Stimulated activated CD4-positive, alpha-beta T cell treated with anti-CD3 and anti-CD28 coated beads, Interleukin-15, amount 100 ng/mL, for 48 hours (primary cell): ENCODE measurements around the gene STK32C.
"Not testable (repeated sequence)": the region's sequence is repeated elsewhere in the genome, so short reads cannot be mapped to it uniquely, and the experiment has no call there.

ENCODE experiments used
- DNase-seq, 2 donors: peaks; one replicate each; pipeline ENCODE4 v3.0.0-alpha.2; 2020; ENCODE audit warnings: low read depth in 2 of 2

Gene STK32C

DNA sequence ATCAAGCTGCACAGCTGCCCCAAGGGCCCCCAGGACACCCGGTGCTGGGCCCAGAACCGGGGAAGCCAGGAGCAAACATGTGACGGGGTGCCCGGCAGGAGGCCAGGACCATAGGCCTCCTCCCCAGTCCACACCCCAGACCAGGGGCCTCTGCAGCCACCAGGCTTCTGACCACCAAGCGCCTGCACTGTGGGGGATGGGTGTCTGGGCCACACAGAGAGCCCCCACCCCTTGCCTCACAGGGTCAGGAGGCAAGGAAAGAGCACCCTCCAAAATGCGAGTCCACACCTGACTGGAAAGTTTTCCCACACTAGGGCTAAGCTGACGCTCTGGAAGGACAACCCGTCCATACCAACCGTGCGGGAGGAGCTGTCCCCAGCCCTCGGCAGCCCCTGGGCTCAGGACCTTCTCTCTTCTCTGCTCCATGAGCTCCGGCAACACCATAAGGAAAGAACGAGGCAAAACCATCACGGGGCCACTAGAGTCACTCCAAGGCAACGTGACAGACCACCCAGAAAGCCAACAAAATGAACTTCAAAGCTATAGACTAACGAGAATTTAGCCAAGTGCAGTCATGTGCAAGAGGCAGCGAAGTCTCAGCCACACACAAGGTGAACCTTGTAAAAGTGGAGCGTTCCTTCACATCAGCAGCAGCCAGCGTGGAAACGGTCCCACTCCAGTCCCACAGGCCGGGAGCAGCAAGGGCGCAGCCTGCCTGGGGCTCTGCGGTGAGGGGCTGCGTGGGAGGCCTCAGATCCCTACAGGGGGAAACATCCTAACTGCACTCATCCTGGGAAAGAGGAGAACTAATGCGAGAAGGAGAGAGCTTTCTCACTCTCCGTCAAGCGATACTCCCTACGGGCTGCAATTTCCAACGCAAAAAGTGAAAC lies 5.1 kb downstream of the STK32C start:
- no peak for DNase-seq

DNA sequence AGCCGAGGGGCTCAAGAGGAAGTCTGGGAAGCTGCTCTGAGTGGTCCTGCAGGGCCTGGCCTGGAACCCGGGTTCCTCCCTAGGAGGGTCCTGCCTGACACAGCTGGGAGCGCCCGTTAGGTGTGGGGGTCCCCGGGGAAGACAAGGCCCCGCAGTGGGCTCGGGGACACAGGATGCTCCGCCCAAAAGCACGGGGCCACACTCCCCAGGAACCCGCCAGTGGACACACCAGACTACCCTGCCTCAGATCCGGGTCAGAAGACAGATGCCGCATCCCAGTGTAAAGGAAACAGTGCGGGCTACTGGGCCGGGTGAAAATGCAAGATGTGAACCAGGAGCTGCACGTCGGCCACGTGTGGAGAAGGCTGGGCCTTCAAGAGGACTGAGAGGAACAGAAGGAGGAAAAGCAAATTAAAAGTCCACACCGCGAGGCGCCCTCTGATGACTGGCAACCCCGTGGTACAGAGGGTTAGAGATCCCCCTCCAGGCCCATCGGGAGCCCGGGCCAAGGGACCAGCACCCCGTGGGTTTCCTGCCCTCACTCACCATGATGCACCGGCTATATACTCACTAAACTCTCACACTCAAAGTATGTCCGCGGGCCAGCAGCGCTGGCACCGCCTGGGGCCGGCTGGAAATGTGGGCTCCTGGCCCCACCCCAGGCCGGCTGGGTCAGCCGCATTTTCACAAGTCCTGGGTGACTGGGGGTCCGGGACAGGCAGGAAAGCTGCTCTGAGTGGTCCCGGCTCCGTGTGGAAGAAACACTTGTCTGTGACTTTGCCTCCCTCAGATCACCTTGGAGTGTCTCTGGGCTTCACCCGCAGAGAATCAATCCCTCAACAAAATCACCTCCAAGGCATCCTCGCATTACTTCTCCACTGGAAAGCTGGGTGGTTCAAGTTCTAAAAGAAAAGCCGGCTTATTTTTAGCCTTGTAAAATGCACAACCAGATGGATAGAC lies 6.1 kb downstream of the STK32C start:
- DNase-seq, result no peak

DNA sequence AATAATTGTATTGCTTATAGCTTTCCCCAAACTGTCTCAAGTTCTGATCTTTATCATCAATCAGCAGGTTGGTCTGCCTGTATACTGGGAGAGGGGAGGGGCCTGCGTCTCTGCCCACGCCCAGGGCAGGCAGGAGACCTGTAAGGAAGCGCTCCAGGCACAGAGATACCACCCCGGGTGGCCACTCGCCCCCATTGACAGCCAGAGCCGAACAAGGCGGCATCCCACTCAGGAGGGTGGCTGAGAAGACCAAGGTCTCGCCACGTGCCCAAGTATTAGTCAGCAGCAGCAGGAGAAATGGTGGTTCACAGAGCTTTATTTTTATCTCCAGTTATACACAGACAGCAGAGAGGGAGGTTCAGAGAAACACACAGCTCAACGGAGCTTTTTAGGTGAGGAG lies 7.2 kb downstream of the STK32C start:
- no peak for DNase-seq

DNA sequence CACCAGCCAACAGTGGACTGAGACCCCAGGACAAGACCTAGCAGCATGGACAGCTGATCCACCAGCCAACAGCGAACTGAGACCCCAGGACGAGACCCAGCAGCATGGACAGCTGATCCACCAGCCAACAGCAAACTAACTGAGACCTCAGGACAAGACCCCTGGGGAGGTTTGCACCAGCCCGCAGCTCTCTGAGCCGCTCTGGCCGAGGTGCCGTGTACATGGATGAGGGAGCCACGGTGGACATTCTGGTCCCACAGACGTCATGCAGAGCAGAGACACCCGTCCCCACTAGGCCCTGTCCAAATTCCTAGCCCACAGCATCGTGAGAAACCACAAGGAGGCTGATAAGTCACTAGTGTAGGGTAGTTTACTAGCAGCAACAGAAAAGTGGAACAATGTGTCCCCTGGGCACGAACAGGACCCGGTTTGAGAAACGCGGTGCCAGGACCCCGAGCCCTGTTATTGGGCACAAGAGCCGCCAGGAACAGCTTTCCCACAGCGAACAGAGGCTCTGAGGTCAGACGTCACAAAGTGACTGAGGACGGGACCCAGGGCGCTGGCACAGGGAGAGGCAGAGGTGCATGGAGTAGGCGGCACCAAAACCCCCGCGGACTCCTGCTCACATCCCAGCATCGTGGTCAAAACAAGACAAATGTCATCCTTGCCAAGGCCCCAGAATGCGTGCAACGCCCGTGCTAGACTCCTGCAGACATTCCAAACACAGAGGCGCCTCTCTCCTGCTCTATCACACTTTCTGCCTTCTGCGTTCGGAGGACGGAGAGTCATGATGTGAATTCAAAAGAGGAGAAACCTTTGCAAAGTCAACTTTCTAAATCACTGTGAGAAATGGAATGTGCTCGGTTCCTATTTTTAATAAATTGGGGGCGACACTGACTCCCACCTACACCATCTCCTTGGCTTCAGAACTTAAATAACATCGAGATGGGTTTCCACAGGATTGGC lies 8.1 kb downstream of the STK32C start:
- DNase-seq, result no peak

DNA sequence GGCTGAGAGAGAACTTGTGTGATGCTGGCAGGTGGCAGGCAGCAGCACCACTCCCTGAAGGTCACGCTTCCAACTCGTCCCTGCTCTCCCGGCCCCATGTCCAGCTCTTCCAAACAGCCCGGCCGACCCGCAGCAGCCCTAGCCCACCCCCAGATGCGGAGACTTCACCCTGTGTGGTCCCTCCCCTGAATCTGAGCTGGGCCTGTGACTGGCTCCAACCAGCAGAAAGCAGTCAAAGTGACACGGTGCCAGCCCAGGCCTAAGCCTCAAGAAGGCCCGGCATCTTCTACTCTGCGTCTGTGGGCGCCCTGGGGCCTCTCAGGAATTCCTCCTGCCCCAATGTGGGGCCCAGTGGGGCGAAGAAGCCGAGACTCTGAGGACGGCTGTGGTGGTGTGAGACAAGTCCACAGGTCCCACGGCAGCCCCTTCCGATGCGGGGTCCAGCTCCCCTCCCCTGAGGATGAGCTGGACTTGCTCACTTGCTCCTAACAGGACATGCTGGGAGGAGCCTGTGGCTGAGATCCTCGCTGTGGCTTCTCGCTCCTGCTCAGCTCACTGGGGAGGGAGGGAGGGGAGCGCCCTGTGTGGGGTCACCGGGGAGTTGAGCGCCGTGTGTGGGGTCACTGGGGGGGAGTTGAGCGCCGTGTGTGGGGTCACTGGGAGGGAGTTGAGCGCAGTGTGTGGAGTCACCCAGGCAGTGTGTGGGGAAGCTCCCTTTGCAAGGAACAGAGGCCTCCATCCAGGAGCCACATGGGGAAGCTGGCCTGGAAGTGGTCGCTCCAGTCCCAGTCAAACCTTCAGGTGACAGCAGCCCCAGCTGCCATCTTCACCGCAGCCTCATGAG lies 9.5 kb downstream of the STK32C start:
- DNase-seq, result no peak

DNA sequence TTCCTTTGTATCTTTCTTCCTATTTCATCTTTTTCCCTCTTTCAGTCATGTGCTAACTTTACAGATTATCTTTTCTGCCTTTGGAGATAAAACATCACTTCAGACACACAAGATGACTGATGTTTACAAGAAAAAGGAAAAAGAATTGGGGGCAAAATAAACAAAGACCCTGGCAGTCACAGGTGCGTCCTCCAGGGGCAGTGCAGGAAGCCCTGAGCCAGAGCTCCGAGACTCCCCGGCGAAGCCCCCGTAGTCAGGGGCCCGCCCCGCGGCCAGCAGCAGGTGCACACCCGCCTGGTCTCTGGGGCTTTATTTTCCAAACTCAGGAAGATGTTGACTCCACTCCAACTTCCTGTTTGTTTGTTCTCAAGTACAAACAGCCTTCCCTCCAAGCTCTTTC lies 10.2 kb downstream of the STK32C start:
- DNase-seq, result no peak

DNA sequence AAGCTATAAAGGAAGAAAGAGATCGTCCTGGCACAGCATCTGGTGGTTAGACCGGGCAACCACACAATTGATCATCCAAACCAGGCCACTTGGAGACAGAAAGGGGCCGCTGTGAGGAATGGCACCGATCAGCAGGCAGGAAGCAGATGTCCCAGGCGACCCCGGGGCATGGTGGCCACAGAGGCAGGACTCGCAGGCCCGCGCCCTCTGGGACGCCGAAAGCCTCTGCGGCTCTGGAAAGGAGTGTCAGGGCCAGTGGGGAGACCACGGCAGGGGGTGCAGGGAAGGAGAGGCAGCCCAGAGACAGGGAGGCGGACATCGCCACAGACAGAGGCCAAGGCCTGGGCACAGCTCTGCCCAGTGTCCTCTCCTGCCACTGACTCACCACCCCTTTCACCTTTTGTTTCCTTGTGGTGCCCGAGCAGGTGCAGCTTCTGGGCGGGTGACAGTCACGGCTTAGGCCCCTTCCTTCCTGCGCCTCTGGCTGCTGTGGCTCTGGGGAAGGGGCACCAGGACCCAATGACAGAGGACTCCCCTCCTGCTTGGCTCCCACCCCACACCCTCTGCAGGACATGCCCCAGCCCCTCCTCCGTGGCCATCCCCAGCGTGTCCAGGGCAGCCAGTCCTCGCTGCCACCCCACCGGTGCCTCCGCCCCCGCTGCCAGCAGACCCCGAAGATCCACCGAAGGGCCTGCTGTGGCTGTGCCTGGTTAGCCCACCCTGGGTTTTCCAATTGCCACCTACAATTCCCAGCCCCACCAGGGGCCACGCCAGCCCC lies 10.9 kb downstream of the STK32C start:
- DNase-seq, result no peak

DNA sequence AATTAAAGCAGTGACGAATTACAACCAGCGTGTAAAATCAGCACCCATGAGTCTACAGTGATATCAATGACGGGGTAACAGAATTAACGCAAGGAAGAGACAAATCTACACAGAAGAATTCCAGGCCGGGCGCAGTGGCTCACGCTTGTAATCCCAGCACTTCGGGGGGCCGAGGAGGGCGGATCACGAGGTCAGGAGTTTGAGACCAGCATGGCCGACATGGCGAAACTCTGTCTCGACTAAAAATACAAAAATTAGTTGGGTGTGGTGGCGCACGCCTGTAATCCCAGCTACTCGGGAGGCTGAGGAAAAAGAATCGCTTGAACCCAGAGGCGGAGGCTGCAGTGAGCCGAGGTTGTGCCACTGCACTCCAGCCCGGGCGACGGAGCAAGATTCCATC lies 12.3 kb downstream of the STK32C start:
- DNase-seq, result not testable (repeated sequence)

DNA sequence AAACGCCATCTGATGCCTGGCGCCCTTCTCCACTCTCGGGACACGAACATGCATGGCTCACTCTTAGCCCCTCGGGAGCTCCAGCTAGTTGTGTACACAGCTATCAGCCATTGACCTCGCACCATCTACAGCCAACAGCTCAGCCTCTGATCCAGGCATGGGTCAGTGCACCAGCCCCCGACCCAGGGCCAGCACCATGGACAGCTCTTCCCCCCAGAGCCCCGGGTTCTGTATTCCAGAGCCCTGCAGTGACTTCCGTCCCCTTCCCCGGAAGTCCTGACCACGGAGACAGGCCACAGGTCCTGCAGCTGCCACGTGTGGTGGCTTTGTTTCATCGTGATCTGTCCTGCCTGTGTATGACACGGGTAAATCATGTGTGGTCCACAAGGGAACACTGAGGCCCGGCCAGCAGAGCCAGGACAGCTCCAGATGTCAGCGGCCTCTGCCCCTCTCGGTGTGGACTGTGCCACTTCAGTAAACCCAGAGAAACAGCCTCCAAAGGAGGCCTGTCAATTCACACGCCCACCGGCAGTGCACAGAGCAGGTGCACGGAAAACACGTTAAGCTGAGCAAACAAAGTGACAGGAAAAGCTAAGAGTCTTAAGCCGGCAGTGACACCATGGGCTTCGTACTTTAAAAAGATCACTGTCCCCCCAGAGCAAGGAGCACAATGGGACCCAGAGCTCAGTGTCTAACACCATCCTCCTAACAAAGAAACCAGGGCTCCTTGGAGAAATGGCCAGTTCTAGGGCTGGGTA lies 13.0 kb downstream of the STK32C start:
- DNase-seq, result no peak

DNA sequence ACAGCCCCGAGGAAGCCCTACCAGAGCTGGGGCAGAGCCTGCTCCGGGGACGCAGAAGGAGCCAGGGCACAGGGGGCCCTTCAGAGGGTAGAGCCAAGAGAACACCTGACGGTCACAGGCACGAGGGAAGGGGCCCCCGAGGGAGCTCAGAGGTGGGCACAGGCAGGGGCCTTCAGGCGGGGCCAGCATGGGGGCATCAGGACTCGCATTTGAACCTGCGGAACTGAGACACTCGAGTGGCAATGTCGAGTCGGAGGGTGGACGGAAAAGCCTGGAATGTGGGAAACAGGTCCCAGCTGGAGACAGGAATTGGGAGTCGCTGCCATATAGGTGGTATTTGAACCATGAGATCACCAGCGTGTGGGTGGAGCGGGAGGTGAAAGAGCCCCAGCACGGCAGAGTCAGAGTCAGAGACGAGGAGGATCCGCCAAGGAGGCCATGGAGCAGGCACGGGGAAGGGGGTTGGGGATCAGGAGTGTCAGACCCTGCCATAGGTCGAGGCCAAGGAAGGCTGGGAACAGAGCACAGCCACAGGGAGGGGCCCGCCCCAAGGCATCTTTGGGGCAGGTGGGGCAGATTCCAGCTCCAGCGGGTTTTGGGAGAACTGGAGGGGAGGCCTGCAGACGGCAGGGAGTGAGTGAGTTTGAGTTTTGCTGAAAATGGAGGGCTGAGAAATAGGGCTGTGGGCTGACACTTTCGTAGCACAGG lies 13.8 kb downstream of the STK32C start:
- no peak for DNase-seq

DNA sequence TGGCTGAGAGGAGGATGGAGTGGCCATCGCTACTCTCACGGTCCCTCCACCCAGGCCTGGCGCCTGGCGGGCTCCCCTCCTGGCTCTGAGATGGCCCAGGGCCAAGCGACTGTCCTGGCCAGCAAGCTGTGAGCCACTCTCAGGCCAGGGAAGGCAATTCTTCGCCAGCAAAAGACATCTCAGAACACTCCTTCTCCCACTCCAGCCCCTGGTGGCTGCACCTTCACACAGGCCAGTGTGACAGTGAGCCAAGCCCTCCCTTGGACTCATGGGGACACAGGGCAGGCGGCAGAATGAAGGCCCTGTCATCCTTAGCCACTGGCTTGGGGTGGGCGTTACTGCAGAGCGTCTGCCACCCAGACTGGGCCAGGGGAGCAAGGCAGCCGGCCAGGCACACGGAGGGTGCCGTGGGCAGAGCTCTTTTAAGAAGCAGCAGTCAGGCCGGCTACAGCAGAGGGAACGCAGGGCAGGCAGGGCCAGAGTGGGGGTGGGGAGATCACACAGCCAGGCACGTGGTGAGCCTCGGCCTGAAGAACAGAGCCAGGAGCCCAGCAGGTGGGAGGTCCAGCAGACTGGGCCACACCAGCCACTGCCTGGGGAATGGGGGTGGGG lies 14.4 kb downstream of the STK32C start:
- no peak for DNase-seq

DNA sequence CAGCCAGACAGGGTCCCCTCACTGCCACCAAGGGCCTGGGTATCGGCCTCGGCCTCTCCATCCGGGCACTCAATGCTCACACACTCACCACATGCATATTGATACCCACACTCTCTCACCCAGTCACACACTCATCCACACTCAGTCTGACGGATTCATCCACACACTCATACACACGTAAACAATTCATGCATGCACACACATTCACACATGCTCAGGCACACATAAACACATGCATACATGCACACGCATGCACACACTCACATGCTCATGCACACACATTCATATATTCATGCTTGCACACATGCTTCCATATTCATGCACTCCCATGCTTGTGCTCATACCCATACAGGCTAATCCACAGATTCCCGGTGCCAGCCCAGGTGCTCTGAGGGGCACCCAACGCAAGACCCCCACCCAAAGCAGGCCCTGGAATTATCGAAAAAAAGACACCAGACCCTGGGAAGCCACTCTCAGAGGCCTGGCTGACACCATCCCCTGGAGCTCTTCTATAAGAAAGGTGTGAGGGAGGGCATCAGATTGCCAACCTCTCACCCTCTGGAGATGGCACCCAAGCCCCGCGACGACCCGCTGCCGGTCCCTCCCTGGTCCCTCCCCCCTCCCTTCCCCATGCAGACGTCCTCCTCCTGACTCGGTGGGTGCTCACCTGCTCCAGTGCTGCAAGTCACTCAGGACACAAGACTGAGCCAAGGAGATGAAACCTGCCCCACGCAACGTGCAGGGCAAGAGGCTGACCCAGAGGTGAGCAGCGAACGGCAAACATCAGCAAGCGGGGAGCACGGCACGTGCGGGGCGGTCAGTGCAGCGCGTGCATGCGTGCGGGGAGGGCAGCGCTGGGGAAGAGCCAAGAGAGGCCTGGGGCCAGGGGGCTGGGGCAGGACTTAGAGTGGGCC lies 15.2 kb downstream of the STK32C start:
- DNase-seq, result no peak

DNA sequence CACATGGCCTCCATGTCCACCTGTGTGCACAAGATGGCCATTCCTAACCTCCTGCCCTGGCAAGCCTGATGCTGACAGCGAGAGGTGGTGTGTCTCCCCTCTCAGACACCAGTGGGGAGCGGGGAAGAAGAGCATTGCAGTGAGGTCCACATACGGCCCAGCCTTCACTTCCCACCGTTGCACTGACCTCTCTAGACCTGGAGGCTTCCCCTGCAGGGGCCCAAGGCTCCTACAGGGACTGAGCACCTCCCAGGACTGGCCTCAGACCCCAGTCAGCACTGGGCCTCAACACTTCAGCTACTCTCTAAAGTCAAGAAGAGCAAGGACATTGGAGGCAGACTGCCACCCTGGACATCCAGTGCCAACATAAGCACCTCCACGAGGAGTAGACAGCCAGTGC lies 15.9 kb downstream of the STK32C start:
- no peak for DNase-seq

DNA sequence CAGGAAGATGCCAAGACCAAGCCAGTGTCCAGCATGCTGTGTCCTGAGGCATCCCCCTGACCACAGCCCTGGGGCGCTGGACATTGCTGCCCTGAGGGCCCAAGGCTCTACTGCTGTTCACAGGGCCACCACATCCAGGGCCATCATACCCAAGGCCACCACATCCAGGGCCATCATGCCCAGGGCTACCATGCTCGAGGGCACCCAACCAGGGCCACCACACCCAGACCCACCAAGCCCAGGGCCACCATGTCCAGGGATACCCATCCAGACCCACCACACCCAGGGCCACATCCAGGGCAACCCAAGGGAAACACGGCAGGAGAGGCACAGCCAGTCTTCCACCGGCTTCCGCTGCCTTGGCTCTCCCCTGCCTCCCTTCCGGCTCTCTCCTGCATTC lies 17.1 kb downstream of the STK32C start:
- DNase-seq, result no peak

DNA sequence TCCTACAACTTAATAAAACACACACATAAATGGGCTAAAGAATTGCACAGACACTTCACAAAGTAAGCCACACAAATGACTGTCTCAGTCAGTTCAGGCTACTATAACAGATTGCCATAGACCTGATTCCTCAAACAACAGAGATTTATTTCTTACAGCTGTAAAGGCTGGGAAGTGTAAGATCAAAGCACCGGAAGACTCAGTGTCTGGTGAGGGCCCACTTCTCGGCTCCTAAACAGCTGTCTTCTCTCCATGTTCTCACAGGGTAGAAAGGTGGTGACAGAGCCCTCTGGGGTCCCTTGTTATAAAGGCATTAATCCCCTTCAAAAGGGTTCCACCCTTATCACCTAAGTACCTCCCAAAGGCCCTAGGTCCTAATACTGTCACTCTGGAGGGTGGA lies 18.3 kb downstream of the STK32C start:
- DNase-seq, result no peak

DNA sequence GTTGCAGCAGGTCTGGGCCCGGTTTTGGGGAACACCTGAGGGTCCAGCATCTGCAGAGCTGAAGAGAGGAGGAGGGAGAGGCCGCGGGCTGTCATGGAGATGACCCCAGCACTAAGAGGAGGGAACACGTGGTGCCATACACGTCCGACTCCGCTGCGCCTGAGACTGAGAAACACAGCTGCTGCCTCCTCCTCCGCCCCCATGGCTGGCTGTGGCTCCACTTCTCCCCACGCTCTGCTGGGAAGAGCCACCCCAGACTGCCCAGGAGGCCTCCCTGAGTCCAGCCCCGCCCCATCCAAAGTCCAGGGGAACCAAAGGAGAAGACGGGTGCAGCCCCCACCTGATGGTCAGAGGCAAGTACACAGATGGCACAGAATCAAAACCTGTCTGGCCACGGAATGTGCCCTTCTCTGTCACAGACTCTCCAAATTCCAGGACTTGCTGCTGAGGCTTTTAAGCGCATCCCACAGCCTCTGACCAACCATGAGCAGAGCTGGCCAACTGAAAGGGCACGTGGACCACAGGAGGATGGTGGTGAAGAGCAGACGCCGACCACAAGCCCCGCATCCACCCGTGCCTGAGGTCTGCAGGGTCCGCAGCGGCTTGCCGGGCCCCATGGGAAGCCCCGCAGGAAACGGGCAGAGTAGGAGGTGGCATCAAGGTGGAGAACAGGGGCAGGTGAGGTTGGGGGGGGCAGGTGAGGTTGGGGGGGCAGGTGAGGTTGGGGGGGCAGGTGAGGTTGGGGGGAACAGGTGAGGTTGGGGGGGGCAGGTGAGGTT lies 24.0 kb downstream of the STK32C start:
- no peak for DNase-seq
